Measurements from ENCODE around the gene ZNF443. TPM values are rescaled to one million over a fixed set of nuclear protein-coding genes. Genes with fewer than 3 reads are reported as not detected.

ZNF443 gene
- polyA plus RNA-seq, 1 of the 3 experiments (the other 2 are of a cell fraction) = 0.92 TPM

DNA sequence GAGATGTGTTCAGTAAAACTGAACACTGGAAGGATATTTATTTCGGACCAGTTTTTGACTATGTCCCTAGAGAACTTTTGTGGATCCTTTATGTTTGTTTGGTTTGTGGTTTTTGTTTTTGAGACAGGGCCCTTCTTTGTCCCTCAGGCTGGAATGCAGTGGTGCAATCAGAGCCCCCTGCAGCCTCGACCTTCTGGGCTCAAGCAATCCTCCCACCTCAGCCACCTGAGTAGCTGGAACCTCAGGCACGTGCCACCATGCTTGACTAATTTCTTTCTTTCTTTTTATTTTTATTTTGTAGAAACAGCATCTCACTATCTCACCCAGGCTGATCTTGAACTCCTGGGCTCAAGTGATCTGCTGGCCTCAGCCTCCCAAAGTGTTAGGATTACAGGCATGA lies 44.8 kb upstream of the ZNF443 start:
- Histone ChIP-seq H3K4me2 (no peak overlapping the region), H3K27me3 (ENCODE audit: insufficient read depth) (no peaks in the 10 kb centered on the region), H3K9me3 (no peaks in the 10 kb centered on the region), H3K79me2 (ENCODE audit: insufficient read depth) (peaks cover 39% of the 10 kb centered on the region), H3K36me3 (replicated peaks in 1 of 2; ENCODE audit: control insufficient read depth in 1 of 2, insufficient read depth in 2 of 2, low read length in 1 of 2) (no peaks in the 10 kb centered on the region), H2AFZ (ENCODE audit: low read depth) (peak overlapping the region; percentile 99; the same call in 1 of the 2 replicates), H3K27ac (ENCODE audit: low read depth in 2 of 2, low read length in 1 of 2) (no peak overlapping the region), H3K9me2 (no peaks in the 10 kb centered on the region), H3K9ac (no peak overlapping the region), H3K4me1 (ENCODE audit: control insufficient read depth in 1 of 2, insufficient read depth in 2 of 2, low read depth in 1 of 2, low read length in 1 of 2) (peaks cover 0 to 7% of the 10 kb centered on the region in 2 experiments; a peak in 2 of 4 replicates), H3F3A (replicated peaks; ENCODE audit: insufficient read depth) (no peaks in the 10 kb centered on the region), H4K20me1 (ENCODE audit: insufficient read depth) (no peaks in the 10 kb centered on the region), H3K4me3 (ENCODE audit: low read depth in 2 of 2, low read length in 1 of 2) (no peak overlapping the region)
- WGBS (ENCODE audit: low lambda C conversion rate) = 66% methylated on average over 3 of the region's 3 CpGs
- no peak for DNase-seq
- POLR2A ChIA-PET = interaction anchor here (3.0 kb wide), 1 partner anchor 10 kb away, joined by 16 read pairs; no protein-coding TSS in a partner anchor
- CTCF ChIA-PET = interaction anchor here (1.9 kb wide), 1 partner anchor 10 kb away, joined by 10 read pairs; no protein-coding TSS in a partner anchor
- TF ChIP-seq RFX5 (IDR thresholded peaks at IDR 0.05; ENCODE audit: low read length) = no peak
- TF ChIP-seq, protein P1, sequence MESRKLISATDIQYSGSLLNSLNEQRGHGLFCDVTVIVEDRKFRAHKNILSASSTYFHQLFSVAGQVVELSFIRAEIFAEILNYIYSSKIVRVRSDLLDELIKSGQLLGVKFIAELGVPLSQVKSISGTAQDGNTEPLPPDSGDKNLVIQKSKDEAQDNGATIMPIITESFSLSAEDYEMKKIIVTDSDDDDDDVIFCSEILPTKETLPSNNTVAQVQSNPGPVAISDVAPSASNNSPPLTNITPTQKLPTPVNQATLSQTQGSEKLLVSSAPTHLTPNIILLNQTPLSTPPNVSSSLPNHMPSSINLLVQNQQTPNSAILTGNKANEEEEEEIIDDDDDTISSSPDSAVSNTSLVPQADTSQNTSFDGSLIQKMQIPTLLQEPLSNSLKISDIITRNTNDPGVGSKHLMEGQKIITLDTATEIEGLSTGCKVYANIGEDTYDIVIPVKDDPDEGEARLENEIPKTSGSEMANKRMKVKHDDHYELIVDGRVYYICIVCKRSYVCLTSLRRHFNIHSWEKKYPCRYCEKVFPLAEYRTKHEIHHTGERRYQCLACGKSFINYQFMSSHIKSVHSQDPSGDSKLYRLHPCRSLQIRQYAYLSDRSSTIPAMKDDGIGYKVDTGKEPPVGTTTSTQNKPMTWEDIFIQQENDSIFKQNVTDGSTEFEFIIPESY (IDR thresholded peaks at IDR 0.05; ENCODE audit: borderline replicate concordance, low read depth) = no peak
- TF ChIP-seq JUND (IDR thresholded peaks at IDR 0.05) = no peak
- TF ChIP-seq, protein P2, sequence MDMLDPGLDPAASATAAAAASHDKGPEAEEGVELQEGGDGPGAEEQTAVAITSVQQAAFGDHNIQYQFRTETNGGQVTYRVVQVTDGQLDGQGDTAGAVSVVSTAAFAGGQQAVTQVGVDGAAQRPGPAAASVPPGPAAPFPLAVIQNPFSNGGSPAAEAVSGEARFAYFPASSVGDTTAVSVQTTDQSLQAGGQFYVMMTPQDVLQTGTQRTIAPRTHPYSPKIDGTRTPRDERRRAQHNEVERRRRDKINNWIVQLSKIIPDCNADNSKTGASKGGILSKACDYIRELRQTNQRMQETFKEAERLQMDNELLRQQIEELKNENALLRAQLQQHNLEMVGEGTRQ (IDR thresholded peaks at IDR 0.05; ENCODE audit: borderline replicate concordance, low read depth, low read length) = no peak
- TF ChIP-seq NRF1 (IDR thresholded peaks at IDR 0.05; ENCODE audit: low read depth, low read length) = no peak
- TF ChIP-seq MXI1 (IDR thresholded peaks at IDR 0.05; ENCODE audit: low read depth, low read length) = no peak
- TF ChIP-seq ELF1 (IDR thresholded peaks at IDR 0.05) = no peak
- TF ChIP-seq RXRA (IDR thresholded peaks at IDR 0.05; ENCODE audit: borderline replicate concordance, low read depth) = no peak
- no peak for TF ChIP-seq POLR2AphosphoS5 (IDR thresholded peaks at IDR 0.05; ENCODE audit: low read depth, low read length)
- no peak for TF ChIP-seq NFIC (IDR thresholded peaks at IDR 0.05; ENCODE audit: borderline replicate concordance)
- TF ChIP-seq TCF12 (IDR thresholded peaks at IDR 0.05) = no peak
- TF ChIP-seq, protein P3, sequence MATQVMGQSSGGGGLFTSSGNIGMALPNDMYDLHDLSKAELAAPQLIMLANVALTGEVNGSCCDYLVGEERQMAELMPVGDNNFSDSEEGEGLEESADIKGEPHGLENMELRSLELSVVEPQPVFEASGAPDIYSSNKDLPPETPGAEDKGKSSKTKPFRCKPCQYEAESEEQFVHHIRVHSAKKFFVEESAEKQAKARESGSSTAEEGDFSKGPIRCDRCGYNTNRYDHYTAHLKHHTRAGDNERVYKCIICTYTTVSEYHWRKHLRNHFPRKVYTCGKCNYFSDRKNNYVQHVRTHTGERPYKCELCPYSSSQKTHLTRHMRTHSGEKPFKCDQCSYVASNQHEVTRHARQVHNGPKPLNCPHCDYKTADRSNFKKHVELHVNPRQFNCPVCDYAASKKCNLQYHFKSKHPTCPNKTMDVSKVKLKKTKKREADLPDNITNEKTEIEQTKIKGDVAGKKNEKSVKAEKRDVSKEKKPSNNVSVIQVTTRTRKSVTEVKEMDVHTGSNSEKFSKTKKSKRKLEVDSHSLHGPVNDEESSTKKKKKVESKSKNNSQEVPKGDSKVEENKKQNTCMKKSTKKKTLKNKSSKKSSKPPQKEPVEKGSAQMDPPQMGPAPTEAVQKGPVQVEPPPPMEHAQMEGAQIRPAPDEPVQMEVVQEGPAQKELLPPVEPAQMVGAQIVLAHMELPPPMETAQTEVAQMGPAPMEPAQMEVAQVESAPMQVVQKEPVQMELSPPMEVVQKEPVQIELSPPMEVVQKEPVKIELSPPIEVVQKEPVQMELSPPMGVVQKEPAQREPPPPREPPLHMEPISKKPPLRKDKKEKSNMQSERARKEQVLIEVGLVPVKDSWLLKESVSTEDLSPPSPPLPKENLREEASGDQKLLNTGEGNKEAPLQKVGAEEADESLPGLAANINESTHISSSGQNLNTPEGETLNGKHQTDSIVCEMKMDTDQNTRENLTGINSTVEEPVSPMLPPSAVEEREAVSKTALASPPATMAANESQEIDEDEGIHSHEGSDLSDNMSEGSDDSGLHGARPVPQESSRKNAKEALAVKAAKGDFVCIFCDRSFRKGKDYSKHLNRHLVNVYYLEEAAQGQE (IDR thresholded peaks at IDR 0.05; ENCODE audit: low read depth, low read length) = no peak
- TF ChIP-seq TAF1 (IDR thresholded peaks at IDR 0.05; ENCODE audit: borderline replicate concordance, low read depth, low read length) = no peak
- no peak for TF ChIP-seq RCOR1 (IDR thresholded peaks at IDR 0.05; ENCODE audit: low read length)
- TF ChIP-seq SIN3A (IDR thresholded peaks at IDR 0.05; ENCODE audit: borderline replicate concordance, low read depth, low read length) = no peak
- TF ChIP-seq RAD21 (IDR thresholded peaks at IDR 0.05; ENCODE audit: low read length) = no peak
- TF ChIP-seq, protein P4, sequence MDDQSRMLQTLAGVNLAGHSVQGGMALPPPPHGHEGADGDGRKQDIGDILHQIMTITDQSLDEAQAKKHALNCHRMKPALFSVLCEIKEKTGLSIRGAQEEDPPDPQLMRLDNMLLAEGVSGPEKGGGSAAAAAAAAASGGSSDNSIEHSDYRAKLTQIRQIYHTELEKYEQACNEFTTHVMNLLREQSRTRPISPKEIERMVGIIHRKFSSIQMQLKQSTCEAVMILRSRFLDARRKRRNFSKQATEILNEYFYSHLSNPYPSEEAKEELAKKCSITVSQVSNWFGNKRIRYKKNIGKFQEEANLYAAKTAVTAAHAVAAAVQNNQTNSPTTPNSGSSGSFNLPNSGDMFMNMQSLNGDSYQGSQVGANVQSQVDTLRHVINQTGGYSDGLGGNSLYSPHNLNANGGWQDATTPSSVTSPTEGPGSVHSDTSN (IDR thresholded peaks at IDR 0.05) = no peak
- no peak for TF ChIP-seq EZH2phosphoT487 (IDR thresholded peaks at IDR 0.05; ENCODE audit: borderline replicate concordance, low read depth)

Measured in SK-N-SH (cell line).